ENCODE results near the gene ZCCHC14.
"Not testable (repeated sequence)": the region's sequence is repeated elsewhere in the genome, so short reads cannot be mapped to it uniquely, and the experiment has no call there.

The ZCCHC14 gene

DNA sequence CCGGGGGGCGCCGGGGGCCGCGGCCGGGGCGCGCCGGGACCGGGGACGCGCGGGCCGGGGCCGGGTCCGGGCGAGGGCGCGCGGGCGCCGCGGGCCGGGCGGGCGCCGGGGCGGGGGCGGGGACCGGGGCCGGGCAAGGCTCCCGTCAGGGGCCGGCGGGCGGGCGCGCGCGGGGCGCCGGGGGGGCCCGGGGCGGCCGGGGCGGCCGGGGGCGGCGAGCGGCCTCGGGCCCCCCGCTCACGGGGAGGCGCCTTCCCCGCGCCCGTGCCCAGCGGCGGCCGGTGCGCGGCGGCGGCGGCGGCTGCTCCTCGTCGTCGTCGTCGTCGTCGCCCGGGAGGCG, 563 bp downstream of the ZCCHC14 start:
- Mint-ChIP-seq H3K4me1 (peaks cover 62% of the 10 kb centered on the region), H3K9me3 (no peaks in the 10 kb centered on the region), H3K27ac (no peak overlapping the region), H3K36me3 (peaks cover 1% of the 10 kb centered on the region), H3K27me3 (no peaks in the 10 kb centered on the region), H3K4me3 (no peak overlapping the region)

- peak overlapping the region; percentile 91 for H3K27ac Mint-ChIP-seq
- H3K4me3 Mint-ChIP-seq = peak overlapping the region; percentile 95
- H3K4me1 Mint-ChIP-seq = peaks cover 67% of the 10 kb centered on the region
- H3K9me3 Mint-ChIP-seq = no peaks in the 10 kb centered on the region
- peaks cover 1% of the 10 kb centered on the region for H3K36me3 Mint-ChIP-seq
- no peaks in the 10 kb centered on the region for H3K27me3 Mint-ChIP-seq
Observed at GRCh38 chr16:87491522-87492290, 1.1 kb downstream of the ZCCHC14 start.

DNA sequence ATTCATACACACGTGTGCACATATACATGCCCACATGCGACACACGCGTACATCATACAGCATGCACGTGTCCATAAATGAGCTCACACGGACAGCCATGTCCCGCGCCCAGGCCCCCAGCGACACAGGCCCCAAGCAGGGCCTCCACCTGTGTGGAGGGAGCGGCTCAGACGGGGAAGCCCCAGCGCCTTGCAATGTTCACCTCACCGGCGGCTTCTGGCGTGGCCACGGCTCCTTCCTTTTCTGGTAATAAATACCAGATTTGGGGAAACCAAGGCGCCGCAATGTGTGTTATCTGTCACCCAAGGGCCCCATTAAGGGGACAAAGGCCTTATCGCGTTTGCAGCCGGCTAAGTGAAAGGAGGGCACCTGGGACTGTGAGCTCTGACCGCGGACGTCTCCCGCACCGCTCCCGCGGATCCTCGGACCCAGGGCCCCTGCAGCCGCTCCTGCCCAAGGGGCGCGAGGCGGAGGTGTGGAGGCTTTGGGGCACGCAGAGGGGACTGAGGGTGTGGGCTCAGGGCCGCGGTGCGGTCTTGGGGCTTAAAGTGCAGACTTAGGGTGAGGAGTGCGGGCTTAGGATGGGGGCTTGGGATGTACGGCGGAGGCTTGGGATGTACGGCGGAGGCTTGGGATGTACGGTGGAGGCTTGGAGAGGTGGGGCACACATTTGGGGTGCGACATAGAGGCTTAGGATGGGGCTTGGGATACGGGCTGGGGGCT, 1.9 kb downstream of the ZCCHC14 start:
- not testable (repeated sequence) for H3K27me3 Mint-ChIP-seq, H3K36me3 Mint-ChIP-seq, H3K9me3 Mint-ChIP-seq
- peak overlapping the region; percentile 95 for H3K4me3 Mint-ChIP-seq
- H3K27ac Mint-ChIP-seq = peak overlapping the region; percentile 91
- H3K4me1 Mint-ChIP-seq = peaks cover 67% of the 10 kb centered on the region

- Mint-ChIP-seq H3K36me3 (no peaks in the 10 kb centered on the region), H3K9me3 (no peaks in the 10 kb centered on the region), H3K4me3 (peak overlapping the region; percentile 95), H3K4me1 (peaks cover 73% of the 10 kb centered on the region), H3K27ac (peak overlapping the region; percentile 91), H3K27me3 (no peaks in the 10 kb centered on the region)
Observed at GRCh38 chr16:87490096-87490798, 2.6 kb downstream of the ZCCHC14 start.

- H3K4me1 Mint-ChIP-seq = peaks cover 78% of the 10 kb centered on the region
- no peaks in the 10 kb centered on the region for H3K27me3 Mint-ChIP-seq
- H3K9me3 Mint-ChIP-seq = no peaks in the 10 kb centered on the region
- peaks cover 1% of the 10 kb centered on the region for H3K36me3 Mint-ChIP-seq
- peak overlapping the region; percentile 91 for H3K27ac Mint-ChIP-seq
- H3K4me3 Mint-ChIP-seq = peak overlapping the region; percentile 95
Observed at GRCh38 chr16:87489434-87490045, 3.3 kb downstream of the ZCCHC14 start.

- not testable (repeated sequence) for H3K9me3 Mint-ChIP-seq, H3K27me3 Mint-ChIP-seq, H3K36me3 Mint-ChIP-seq, H3K27ac Mint-ChIP-seq
- H3K4me3 Mint-ChIP-seq = peak overlapping the region; percentile 95
- peaks cover 81% of the 10 kb centered on the region for H3K4me1 Mint-ChIP-seq
Observed at GRCh38 chr16:87488960-87489359, 3.9 kb downstream of the ZCCHC14 start.

DNA sequence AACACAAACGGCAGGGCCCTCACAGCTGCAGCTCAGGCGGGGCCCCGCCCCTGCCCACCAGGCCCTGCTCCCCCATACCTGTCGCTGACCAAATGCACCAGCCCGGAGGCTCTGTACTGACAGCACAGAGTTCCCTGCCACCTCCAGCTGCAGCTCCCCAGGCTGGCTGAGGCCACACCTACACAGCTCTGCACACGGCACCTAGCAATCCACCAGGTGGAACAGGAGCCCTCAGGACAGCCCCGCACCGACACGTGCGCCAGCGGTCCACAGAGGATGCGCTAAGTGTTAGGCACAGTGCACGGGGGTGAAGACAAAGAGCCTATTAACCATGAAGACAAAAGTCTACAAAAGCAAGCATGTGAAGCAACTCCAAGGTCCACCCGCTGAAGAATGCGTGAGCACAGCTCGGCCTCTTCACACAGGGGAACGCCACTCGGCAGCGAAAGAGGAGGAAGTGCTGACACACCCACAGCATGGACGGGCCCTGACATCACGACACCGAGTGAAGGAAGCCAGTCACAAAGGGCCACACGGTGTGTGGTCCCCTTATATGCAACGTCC, 5.4 kb downstream of the ZCCHC14 start:
- peak overlapping the region; percentile 68 for H3K4me3 Mint-ChIP-seq
- peaks cover 85% of the 10 kb centered on the region for H3K4me1 Mint-ChIP-seq

GRCh38 chr16:87486713-87487247, 6.0 kb downstream of the ZCCHC14 start:
- peaks cover 3% of the 10 kb centered on the region for H3K36me3 Mint-ChIP-seq
- H3K27me3 Mint-ChIP-seq = no peaks in the 10 kb centered on the region
- peak overlapping the region; percentile 95 for H3K27ac Mint-ChIP-seq
- no peaks in the 10 kb centered on the region for H3K9me3 Mint-ChIP-seq
- H3K4me3 Mint-ChIP-seq = peak overlapping the region; percentile 77
- H3K4me1 Mint-ChIP-seq = peaks cover 91% of the 10 kb centered on the region

More for the DNA sequence above, 5.4 kb downstream of the ZCCHC14 start:
- H3K36me3 Mint-ChIP-seq = peaks cover 3% of the 10 kb centered on the region
- H3K27me3 Mint-ChIP-seq = no peaks in the 10 kb centered on the region
- H3K9me3 Mint-ChIP-seq = no peaks in the 10 kb centered on the region
- peak overlapping the region; percentile 32 for H3K27ac Mint-ChIP-seq

DNA sequence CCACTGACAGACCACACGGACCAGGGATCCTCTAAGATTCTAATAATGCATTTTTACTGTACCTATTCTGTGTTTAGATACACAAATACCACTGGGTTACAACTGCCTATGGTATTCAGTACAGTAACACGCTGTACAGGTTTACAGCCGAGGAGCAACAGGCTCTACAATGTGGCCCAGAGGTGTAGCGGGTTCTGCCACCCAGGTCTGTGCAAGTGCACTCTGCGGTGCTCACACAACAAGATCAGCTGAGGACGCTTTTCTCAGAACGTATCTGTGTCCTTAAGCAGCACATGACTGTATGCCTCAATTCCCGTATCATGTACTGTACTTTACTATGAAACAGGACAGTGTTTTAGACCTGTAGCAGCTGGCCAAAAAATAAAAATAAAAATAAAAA, 6.5 kb downstream of the ZCCHC14 start:
- Mint-ChIP-seq H3K4me1 (peaks cover 92% of the 10 kb centered on the region), H3K4me3 (peak overlapping the region; percentile 77), H3K36me3 (peaks cover 3% of the 10 kb centered on the region), H3K27ac (peak overlapping the region; percentile 95), H3K9me3 (no peaks in the 10 kb centered on the region), H3K27me3 (no peaks in the 10 kb centered on the region)

DNA sequence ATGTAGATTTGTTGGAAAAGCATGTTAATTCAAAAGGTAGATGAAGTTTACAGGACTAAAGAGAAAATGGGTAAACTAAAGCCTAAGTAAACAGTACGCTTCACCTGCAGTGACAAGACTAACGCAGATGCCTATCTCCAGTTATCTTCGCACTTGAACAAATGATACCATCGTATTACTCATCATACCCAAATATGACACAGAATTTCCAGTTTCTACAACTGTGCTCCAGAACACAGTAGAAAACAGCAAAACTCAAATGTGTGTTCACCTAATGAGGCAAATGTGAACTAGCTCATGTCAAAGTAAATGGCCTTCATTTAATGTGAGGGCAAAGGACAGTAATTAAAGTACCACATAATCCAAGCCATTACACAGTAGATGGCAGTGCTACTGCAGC, 7.0 kb downstream of the ZCCHC14 start:
- Mint-ChIP-seq H3K4me1 (peaks cover 91% of the 10 kb centered on the region), H3K4me3 (peak overlapping the region; percentile 77), H3K27ac (peak overlapping the region; percentile 95)
- H3K9me3 Mint-ChIP-seq, H3K27me3 Mint-ChIP-seq, H3K36me3 Mint-ChIP-seq: not testable (repeated sequence)

GRCh38 chr16:87484487-87485331, 8.1 kb downstream of the ZCCHC14 start:
- peaks cover 85% of the 10 kb centered on the region for H3K4me1 Mint-ChIP-seq
- peak overlapping the region; percentile 77 for H3K4me3 Mint-ChIP-seq
- H3K27me3 Mint-ChIP-seq = no peaks in the 10 kb centered on the region
- H3K27ac Mint-ChIP-seq = peak overlapping the region; percentile 94
- H3K36me3 Mint-ChIP-seq = peaks cover 6% of the 10 kb centered on the region
- no peaks in the 10 kb centered on the region for H3K9me3 Mint-ChIP-seq

GRCh38 chr16:87483481-87483880, 9.3 kb downstream of the ZCCHC14 start:
- Mint-ChIP-seq H3K36me3 (peaks cover 8% of the 10 kb centered on the region), H3K4me1 (peaks cover 73% of the 10 kb centered on the region), H3K27ac (no peak overlapping the region), H3K9me3 (no peaks in the 10 kb centered on the region), H3K27me3 (no peaks in the 10 kb centered on the region), H3K4me3 (no peak overlapping the region)

DNA sequence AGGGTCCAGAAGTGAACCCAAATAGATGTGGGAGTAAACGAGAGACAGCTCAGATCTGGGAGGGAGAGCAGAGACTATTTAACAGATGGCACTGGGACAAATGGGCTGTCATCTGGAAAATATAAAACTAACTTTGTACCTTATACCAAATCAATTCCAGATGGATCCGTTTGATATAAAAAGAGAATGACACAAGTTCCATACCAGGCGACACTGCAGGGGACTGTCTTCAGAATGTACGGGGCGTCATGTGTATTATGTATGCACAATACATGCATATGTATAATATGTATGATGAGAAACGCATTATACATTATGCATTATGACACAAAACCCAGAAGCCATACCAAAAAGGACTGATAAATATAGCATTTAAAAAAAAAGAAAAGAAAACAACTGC, 10.2 kb downstream of the ZCCHC14 start:
- Mint-ChIP-seq H3K4me1 (peaks cover 73% of the 10 kb centered on the region), H3K27ac (peak overlapping the region; percentile 59)
- H3K4me3 Mint-ChIP-seq, H3K27me3 Mint-ChIP-seq, H3K9me3 Mint-ChIP-seq, H3K36me3 Mint-ChIP-seq: not testable (repeated sequence)

DNA sequence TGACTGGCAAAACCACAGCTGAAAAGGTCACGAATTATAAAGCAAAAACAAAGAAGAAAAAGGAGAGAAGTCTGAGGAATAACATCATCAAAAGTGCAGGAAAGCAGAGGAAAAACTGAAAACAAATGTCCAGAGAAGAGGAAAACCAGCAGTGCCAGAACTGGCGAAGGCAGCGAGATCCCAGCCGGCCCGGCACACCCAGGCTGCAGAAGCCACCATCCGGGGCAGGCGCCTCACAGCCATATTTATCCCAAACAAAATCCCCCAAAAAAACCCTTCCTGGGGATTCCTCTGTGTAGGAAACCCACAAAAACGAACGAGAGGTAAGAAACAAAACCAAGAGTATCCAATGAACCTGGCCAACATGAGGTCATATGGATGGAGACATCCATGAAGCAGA, 10.6 kb downstream of the ZCCHC14 start:
- Mint-ChIP-seq H3K27ac (peak overlapping the region; percentile 17), H3K4me3 (no peak overlapping the region), H3K27me3 (no peaks in the 10 kb centered on the region), H3K9me3 (no peaks in the 10 kb centered on the region), H3K36me3 (peaks cover 8% of the 10 kb centered on the region), H3K4me1 (peaks cover 72% of the 10 kb centered on the region)

All from activated naive CD4-positive, alpha-beta T cell treated with anti-CD3 and anti-CD28 coated beads, Interleukin-2, amount 50 U/mL, for 24 hours (primary cell).